Urothelium cell line (cell line): ENCODE data around the gene TXNDC2.

Experiments
- DNase-seq: peaks from one replicate; pipeline ENCODE4 v3.0.0; 2011; ENCODE audit warnings: low spot score, mixed read lengths
- FAIRE-seq: peaks from 2 replicates; lab custom pipeline; 2011; peaks lifted over from hg19 to GRCh38; lab: Jason Lieb, UNC

The TXNDC2 gene

DNA sequence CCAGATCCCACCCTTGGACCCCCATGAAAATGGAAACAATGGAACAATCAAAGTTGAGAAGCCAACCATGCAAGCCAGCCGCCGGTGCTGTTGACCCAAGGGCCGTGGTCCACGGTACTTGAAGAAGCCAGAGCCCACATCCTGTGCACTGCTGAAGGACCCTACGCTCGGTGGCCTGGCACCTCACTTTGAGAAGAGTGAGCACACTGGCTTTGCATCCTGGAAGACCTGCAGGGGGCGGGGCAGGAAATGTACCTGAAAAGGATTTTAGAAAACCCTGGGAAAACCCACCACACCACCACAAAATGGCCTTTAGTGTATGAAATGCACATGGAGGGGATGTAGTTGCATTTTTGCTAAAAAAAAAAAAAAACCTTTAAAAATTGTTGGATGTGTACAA lies 26.5 kb upstream of the TXNDC2 start:
- no peak for FAIRE-seq
- DNase-seq = no peak

DNA sequence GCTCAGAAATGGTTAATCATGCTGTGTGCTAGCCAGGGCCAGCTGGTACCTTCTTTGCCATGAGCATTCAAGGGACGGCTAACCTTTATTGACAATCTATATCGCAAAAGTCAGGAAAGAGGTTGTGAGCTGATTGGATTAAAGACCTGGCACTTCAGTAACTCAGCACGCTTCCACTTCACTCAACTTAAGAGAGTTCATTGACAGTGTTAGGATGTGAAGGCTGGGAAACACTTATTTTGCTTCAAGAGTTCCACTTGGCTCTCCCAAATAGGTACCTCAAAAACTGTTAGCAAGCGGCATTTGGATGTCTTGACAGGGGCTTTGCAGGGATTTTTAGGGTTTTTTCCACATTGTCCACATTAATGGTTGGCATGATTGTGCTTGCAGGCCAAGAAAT lies 25.1 kb upstream of the TXNDC2 start:
- no peak for FAIRE-seq
- no peak for DNase-seq

DNA sequence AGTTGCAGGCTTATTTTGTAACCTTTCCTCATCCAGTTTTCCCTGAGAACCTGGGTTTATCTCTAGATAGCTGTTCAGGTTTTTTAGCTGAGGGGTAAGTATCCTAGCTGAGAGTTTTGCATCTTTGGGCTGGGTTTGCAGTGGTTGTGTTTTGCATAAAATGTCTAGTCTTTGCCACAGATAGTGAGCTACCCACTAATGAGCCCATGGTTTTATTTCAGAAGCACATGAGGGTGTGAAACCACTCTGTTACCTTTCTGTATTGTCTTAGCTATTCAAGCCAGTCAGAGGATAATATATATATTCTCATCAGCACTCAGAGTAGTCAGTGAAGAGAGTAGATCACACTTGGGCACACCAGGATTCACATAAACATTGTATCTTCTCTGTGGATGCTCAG lies 24.6 kb upstream of the TXNDC2 start:
- FAIRE-seq = no peak
- no peak for DNase-seq

DNA sequence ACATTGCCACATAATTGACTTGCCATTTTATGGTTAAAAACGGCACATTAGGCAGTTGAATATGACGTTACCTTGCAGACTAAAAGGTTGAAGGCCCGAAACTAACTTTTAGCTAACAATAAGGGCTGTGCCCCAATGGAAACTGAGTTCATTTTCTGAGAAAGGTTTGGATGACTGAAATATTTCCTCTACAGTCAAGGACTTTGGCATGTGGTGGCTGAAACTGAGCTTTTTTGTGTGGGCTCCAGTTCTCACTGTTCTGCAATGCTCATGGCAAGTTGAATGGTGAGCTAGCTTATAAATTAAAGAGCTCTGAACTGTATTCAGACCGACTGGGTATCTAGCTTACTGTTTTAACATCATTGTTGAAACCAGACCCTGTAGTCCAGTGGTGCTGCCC lies 23.8 kb upstream of the TXNDC2 start:
- no peak for FAIRE-seq
- no peak for DNase-seq

DNA sequence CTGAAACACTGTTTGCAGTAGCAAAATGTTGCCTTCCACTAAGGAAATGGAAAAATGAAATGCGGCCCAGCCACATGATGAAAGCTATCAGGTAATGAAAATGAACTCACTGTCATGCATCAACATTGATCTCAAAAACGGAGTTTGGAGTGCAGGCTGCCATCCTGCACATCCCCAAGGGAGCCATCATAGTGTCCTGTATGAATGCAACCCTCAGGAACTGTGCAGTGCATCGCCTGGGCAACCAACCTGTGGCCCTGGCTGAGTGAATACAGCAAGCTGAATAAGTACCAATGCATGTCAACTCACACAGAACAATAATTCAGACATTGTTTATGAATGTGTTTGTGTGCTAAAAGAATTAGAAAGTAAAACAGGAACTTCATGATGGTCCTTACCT lies 23.1 kb upstream of the TXNDC2 start:
- FAIRE-seq = no peak
- DNase-seq = no peak

DNA sequence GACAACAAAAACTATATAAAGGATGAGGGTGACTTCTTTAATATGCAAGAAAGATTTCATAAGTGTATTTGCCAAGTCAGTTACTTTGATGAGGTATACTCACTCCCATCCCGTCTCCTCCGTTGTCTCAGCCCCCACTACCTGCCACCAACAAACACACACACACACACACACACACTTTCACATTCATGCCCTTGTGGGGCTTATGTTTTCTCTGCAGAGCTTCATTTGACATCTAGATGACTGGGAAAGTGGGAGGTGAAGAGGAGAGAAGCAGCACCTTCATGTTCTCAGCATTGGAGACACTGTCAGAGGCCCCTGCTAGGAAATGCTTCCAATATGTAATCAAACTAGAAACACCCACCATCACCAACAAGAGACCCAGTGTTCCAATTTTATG lies 22.5 kb upstream of the TXNDC2 start:
- FAIRE-seq (no peak), DNase-seq (no peak)

DNA sequence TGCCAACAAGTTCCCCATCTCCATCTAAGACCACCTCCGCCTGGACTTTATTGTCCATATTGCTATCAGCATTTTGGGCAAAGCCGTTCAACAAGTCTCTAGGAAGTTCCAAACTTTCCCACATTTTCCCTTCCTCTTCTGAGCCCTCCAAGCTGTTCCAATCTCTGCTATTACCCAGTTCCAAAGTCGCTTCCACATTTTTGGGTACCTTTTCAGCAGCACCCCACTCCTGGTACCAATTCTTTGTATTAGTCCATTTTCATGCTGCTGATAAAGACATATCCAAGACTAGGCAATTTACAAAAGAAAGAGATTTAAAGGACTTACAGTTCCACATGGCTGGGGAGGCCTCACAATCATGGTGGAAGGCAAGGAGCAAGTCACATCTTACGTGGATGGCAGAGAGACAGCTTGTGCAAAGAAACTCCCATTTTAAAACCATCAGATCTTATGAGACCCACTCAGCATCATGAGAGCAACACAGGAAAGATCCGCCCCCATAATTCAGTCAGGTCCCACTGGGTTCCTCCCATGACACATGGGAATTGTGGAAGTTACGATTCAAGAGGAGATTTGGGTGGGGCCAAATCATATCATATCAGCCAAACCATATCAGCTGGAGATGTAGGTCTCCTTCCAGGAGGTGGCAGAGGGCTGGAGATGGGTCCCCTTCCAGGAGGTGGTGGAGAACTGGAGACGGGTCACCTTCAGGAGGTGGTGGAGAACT lies 19.8 kb upstream of the TXNDC2 start:
- no peak for DNase-seq
- FAIRE-seq = no peak

DNA sequence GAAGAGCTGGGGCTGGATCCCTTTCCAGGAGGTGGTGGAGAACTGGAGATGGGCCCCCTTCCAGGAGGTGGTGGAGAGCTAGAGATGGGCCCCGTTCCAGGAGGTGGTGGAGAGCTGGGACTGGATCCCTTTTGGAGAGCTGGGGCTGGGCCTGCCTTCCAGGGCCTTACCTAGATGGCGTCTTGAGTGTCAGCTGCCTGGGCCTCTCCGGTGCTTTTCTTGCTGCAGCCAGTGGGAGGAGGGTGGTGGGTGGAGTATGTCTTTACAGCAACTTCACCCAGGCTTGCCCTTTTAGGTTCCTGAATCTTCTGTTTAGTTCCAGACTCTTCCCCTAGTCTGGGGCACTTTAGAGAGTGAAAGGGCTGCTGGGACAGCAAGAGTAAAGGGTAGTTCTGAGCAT lies 19.1 kb upstream of the TXNDC2 start:
- FAIRE-seq (no peak), DNase-seq (no peak)

DNA sequence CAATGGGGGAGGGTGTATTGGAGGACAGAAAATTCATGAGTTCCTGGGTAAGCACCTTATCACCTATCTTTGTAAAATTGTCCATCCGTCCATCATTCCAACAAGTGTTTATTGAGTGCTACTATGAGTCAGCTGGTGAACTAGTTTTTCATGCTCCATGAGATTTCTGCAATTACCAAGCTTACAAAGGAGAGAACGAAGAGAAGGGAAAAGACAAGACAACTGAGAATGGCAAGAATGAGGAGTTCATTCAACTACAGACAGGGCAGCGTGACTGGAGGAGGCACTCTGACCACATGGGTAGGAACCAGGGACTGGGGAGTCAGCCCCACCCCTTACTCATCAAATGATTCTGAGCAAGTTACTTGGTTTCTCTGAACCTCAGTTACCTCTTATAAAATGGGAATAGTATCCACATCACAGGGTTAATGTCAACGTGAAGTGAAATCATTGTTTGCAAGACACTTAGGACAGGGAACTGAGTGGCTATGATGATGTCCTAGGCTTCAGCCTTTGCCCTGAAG lies 18.6 kb upstream of the TXNDC2 start:
- no peak for FAIRE-seq
- DNase-seq = no peak

DNA sequence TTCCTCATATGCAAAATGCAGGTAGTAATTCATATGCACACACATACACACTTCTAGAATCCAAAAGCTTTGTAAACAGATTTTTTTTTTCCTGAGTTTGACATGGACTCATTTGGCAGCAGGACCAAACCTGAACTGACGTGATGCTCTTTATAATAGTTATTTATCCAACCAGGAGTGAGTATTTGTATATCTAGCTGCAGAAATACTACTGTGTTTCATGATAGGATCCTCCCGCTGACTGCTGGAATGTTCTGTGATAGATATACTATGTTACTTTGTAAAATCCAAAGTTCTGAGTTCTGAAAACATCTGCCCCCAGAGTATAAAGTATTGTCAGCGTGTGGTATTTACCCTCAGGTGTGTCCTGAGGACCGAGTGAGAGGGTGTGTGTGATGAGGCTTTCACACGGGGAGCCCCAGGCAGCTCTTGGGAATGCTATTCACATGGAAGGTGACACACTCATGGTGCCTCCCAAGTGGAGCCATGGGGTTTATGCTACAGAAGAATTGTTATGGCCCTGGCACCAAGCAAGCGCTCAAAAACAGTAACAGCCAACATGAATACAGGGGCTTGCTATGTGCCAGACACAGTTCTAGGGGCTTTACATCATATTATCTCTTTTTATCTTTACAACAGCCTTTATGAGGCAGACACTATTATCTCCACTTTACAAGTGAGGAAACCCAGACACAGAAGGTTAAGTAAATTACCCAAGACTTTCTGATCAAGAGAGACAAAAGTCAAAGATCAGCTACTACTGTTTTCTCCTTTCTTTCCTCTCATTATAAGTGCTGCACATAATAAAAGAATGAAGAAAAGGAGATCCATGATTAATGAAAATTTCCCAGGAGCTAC lies 16.7 kb upstream of the TXNDC2 start:
- FAIRE-seq (no peak), DNase-seq (no peak)

DNA sequence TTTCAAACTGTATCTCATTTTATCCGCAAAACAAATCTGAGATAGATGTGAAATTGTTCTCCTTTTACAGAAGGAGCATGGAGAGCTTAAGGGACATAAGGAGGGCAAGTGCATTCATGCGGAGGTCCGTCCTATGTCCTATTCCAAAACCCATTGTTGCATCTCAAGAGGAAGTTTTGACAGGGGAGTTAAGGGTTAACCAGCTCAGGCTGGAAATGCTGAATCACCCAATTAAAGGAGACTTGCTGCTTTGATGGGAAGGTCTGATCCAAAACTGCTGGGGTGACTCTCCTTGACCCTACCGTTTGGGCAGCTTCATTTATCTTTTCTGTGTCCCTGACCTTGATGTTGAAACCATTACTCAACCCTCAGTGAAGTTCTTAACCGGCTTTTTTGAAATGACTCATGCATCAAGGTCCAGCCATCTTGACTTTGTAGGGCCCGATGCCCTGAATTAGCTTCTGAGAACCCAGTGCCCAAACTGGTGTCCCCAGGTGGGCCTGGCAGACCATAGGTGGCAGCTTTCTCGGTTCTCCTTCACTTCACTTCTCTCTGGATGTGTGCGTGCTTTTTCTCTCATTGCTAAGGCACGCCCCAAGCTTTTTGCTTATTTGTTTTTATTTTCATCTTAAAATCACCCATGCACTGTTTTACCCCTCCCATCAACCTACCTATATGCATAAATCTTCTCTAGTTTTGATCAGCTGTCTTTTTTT lies 15.9 kb upstream of the TXNDC2 start:
- DNase-seq (peak; percentile 71), FAIRE-seq (no peak)

DNA sequence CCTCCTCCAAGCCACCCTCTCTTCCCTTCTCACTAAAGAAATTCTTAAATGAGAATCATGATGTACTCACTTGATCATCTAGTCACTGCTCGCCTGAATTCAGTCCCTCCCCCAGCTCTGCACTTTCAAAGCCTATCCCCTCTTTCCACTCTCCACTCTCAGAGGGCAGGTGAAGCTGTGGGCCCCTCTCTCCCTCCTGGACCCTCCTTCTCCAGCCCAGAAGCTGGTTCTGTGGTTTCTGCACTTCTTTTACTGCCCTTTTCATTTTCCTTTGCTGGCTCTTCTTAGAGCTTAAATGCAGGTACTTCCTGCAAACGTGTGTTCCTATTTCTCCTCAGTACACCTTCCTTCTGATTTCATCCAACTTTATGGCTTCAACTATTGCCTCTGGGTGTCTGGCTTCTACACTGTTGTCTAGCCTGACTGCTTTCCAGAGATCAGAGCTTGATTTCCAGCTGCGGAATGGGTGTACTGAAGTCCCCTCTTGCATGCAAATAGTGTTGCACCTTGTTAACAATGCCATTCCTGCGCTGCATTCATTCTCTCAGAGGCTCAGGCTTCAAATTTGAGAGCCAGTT lies 15.3 kb upstream of the TXNDC2 start:
- no peak for DNase-seq
- FAIRE-seq = no peak

DNA sequence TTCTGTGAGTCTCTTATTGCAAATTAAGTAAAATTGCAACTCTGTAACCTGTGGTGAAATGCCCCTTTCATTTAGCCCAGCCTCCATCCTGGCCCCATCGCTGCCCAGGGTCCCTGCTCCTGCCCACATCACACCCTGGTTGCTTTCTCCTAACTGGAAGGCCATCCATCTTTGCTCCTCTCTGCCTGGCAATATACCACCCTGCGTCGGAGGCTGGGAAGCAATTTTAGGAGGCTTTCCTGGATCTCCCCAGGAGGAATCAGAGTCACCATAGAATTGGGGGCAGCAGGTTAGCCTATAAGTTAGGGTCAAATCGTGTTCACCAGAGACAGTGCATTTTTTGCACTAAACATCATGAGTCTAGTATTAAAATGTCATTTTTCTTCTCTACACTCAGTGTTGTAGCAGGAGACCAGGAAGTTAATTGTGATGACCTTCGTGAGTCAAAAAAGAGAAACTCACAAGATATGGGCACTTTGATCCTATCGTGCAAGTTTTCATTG lies 14.5 kb upstream of the TXNDC2 start:
- DNase-seq (no peak), FAIRE-seq (no peak)

DNA sequence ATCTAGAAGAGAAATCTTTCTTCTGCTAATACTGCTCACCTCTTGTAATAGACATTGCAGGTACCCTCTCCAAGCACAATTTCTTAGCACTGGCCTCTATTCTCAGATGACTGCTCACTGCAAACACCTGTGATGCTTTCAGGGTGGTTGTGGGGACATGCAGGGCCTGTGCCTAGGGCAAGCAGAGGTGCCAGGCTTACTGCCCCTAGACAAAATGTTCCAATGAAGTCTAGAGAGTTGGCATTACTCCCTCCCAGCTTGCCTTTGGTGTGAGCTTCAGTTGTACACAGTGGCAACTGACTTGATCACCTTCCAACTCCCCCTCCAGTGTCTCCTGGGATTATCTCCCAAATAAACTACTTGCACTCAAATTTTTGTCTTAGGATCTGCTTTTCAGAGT lies 12.9 kb upstream of the TXNDC2 start:
- no peak for FAIRE-seq
- DNase-seq = no peak

DNA sequence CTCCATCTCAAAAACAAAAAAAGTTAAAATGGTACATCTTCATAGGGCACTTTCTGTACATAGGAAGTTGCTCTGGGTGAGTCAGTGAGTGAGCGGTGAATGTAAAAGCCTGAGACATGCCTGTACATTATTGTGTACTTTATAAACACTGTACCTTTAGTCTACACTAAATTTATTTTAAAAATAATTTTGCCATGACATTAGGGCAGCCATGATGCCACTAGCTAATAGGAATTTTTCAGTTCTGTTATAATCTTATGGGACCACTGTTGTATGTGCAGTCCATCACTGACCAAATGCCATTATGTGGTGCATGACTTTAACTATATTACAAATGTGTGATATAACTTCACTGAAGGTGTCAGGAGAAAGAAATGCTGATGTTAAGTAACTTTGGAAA lies 11.0 kb upstream of the TXNDC2 start:
- no peak for FAIRE-seq

DNA sequence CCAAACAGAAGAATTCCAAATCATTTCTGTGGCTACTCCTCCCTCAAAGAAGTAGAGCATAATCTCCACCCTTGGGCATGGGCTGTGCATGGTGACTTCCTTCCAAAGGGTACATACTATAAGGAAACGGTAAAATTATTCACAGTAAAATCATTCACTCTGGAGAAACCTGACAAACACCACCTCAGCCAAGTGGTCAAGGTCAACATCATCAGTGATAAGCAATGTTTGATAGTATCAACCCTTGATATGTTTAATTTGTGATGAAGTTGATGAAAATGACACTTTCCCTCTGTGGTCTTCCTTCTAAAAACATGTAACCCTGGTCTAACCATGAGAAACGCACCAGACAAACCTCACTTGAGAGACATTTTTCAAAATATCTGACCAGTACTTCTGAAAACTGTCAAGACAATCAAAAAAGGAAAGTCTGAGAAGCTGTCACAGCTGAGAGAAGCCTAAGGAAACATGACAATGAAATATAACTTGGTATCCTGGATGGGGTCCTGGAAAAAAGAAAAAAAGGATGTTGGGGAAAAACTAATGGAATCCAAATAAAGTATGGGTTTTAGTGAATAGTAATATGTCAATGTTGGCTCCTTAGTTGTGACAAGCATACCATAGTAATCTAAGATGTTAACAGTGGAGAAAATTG lies 9.4 kb upstream of the TXNDC2 start:
- DNase-seq (no peak), FAIRE-seq (no peak)

More for the DNA sequence above, 11.0 kb upstream of the TXNDC2 start:
- no peak for DNase-seq

DNA sequence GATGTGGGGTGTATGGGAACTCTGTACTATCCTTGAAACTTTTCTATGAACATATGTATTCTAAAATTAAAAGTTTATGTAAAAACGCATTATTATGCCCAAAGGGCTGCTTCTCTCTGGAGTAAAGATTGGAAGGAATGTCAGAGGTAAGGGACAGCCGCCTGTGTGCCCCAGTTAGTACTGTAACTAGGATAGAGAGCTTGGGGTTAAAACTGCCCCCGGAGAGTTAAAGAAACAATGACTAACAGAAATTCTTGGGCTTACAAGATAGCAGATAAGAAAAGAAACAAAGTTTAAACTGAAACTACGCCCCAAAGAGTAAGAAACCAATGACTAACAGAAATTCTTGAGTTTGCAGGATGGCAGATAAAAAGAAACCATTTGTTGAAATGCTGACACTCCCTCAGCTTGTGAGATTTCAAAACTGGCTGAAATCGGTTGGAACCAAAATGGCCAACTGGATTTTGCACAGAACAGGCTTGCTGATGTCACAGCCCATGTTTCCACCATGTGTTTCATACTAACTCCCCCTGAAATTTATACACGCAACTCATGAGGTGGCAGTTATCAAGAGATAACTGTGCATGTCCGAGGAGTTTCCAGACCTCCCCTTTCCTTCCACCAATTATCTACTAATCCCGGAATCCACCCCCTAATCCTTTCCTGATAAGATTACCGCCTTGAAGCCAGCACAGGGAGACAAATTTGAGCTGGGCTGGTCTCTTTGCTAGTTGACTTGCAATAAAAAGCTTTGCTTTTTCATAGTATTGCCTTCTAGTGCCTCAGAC lies 8.7 kb upstream of the TXNDC2 start:
- peak; percentile 34 for DNase-seq
- peak; percentile 55 for FAIRE-seq

DNA sequence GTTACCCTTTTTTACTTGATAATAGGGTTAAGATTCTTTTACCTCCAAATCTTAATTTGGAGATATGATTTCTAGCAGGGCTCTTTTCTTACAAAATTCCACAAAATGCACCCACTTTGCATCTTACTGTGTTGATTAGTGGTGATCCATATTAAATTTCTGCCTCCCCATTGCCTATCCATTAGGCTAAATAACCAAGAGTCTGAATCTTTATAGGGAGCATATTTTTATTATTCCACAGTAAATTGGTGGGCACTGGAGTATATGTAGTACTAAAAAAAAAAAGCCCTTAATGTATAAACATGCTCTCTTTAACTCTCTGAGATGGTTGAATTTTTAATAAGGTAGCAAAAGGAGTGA lies 8.1 kb upstream of the TXNDC2 start:
- FAIRE-seq = no peak
- DNase-seq = no peak

DNA sequence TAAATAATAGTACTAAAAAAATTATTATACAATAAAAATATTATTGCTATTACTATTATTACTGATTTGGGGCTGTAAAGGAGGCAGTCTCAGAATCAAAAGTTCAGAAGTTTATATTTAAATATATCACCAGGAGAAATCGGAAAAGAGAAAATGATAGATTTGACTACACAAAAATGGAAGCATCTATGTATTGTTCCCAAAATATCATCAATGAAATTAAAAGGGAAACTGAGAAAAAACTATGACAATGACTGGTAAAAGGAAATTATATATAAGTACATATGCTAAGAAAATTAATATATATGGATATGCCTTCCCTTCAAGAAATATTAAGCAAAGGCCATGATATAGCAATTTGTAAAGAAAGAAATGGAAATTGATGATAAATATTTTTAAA lies 7.7 kb upstream of the TXNDC2 start:
- DNase-seq = no peak
- no peak for FAIRE-seq

DNA sequence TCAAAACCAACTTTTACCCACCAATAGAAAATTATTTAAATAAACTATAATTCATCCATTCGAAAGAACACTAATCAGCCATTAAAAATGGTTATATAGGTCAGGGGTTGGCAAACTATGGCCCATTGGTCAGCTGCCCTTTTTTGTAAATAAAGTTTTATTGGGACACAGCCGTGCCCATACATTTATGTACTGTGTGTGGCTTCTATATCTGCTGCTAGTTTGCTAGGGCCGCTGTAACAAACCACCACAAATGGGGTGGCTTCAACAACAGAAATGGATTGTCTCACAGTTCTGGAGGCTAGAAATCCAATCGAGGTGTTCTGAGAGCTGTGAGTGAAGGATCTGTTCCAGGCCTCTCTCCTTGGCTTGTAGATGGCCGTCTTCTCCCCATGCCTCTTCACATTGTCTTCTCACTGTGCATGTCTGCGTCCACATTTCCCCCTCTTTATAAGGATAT lies 7.0 kb upstream of the TXNDC2 start:
- DNase-seq (no peak), FAIRE-seq (no peak)
